Erythroblast (primary cell): ENCODE data around the gene CNGA4.

Source experiments
- GATA1 ChIP-seq: IDR thresholded peaks from 2 replicates; pipeline ENCODE4 v1.6.1; 2011; ENCODE audit warnings: low read depth, mild to moderate bottlenecking, control low read depth, low read length, moderate library complexity
- POLR2A ChIP-seq: IDR thresholded peaks from 2 replicates; pipeline ENCODE4 v1.6.1; 2011; ENCODE audit warnings: mild to moderate bottlenecking, low read length

DNA sequence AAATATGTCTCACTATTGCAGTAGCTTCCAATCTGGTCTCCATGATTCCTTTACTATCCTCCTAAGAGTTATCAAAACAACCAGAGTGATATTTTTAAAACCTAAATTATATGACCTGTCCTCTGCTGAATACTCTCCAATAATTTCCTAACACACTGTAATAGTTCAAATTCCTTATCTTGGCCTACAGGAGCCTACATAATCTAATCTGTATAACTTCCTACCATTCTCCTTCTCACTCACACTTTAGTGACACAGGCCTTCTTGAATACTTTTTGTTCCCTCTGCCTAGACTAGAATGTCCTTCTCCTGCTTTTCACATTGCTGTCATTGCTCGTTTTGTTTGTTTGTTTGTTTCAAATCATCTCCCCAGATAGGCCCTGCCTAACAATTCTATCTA, 13.9 kb upstream of the CNGA4 start:
- TF ChIP-seq POLR2A: no peak
- TF ChIP-seq GATA1: no peak
